Prostate gland (tissue), 2 donors: Measurements from ENCODE around the gene ASB11. TPM values are rescaled to one million over a fixed set of nuclear protein-coding genes. Genes with fewer than 3 reads are reported as not detected.

Source experiments
- DNase-seq: peaks from one replicate; pipeline ENCODE4 v3.0.0-alpha.2; 2019; ENCODE audit warnings: low spot score
- H3K27ac ChIP-seq, 2 donors: fragments of 200-600 bp; sonication (generic); 2 replicates each; pipeline ENCODE4 v1.5.1; 2017 to 2019
- H3K27me3 ChIP-seq: fragments of 200-600 bp; sonication (generic); replicated peaks from 2 replicates; pipeline ENCODE4 v1.5.1; 2019; ENCODE audit not compliant: insufficient read depth
- H3K36me3 ChIP-seq, 2 donors: fragments of 200-600 bp; sonication (generic); 1 replicate in 1 of 2; 2 replicates in 1 of 2; pipeline versions ENCODE4 v1.5.1 to v1.8.1; 2017 to 2019
- H3K4me1 ChIP-seq: fragments of 200-600 bp; sonication (generic); replicated peaks from 2 replicates; pipeline ENCODE4 v1.5.1; 2019
- H3K4me3 ChIP-seq, 2 donors: fragments of 200-600 bp; sonication (generic); 2 replicates each; pipeline ENCODE4 v1.5.1; 2017 to 2019
- H3K9me3 ChIP-seq: fragments of 200-600 bp; sonication (generic); 2 replicates; pipeline ENCODE4 v1.5.1; 2017
- CTCF ChIP-seq, 4 experiments: fragments of 200-600 bp in 2 of 4; fragments of 450-650 bp in 2 of 4; sonication (generic) in 2 of 4; IDR thresholded peaks; 1 replicate in 3 of 4; 2 replicates in 1 of 4; pipeline ENCODE4 v1.5.1; 2016 to 2019; ENCODE audit warnings: antibody characterized with exemption in 4 of 4, mild to moderate bottlenecking in 2 of 4, moderate library complexity in 2 of 4
- POLR2A ChIP-seq: fragments of 450-650 bp; IDR thresholded peaks from one replicate; pipeline ENCODE4 v1.6.1; 2016; ENCODE audit warnings: antibody characterized with exemption, mild to moderate bottlenecking
- POLR2AphosphoS5 ChIP-seq: sonication (generic); formaldehyde crosslinking; IDR thresholded peaks from one replicate; pipeline ENCODE4 v1.6.1; 2017; ENCODE audit warnings: antibody characterized with exemption
- WGBS: methylation state at CpG from one replicate; pipeline ENCODE4 v1.1.5; 2018; 5-methylcytosine and 5-hydroxymethylcytosine counted together
- intact Hi-C: fragments of 100-400 bp; cut with DNase I; formaldehyde crosslinking; loops from one replicate; pipeline ENCODE4 v1.14.2; 2022
- total RNA-seq, 2 donors: library from RNA; depleted of rRNA; stranded (reverse); fragments of >200 nt; gene quantifications; one replicate each; pipeline ENCODE4 v1.1.0, GENCODE V29; 2016

ASB11 gene
- total RNA-seq, 2 donors from 2014 or later, result 0.46 TPM; not detected in 1

GRCh38 chrX:15254852-15255251 lies 60.6 kb downstream of the ASB11 start:
- Histone ChIP-seq H3K4me1 (no peaks in the 10 kb centered on the region), H3K27ac (no peak overlapping the region), H3K27me3 (no peaks in the 10 kb centered on the region), H3K9me3 (no peaks in the 10 kb centered on the region), H3K36me3 (no peaks in the 10 kb centered on the region), H3K4me3 (no peak overlapping the region)
- no peak for DNase-seq
- no peak for TF ChIP-seq POLR2AphosphoS5
- TF ChIP-seq POLR2A, result no peak
- intact Hi-C loops, result no loop called here

DNA sequence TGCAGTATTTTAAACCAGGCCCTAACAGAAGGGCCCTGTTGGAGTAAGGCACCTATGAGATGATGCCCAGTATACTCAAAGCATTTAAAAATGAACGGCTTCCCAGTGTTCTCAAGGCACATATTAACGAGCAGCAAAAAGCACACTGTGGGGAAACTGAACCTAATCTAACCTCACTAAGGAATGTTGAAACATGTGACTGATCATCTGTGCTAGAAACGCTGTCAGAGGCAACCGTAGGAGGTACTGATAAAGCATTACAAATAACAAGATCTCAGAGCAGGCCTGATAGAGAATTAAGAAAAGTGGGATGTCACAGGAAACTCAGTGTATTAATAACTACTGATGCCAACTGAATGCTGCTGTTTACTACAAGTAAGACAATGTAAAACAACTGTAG lies 69.5 kb downstream of the ASB11 start:
- Histone ChIP-seq H3K4me3 (no peak overlapping the region), H3K4me1 (no peaks in the 10 kb centered on the region), H3K36me3 (no peaks in the 10 kb centered on the region), H3K27me3 (no peaks in the 10 kb centered on the region), H3K27ac (no peak overlapping the region), H3K9me3 (no peaks in the 10 kb centered on the region)
- 44% methylated on average over 4 of the region's 4 CpGs for WGBS
- no peak for DNase-seq
- intact Hi-C loops, result no loop called here
- TF ChIP-seq POLR2A (no peak), POLR2AphosphoS5 (no peak), CTCF (IDR thresholded peaks at IDR 0.05) (no peak)

GRCh38 chrX:15244421-15244820 lies 71.0 kb downstream of the ASB11 start:
- no peak overlapping the region for H3K27ac ChIP-seq
- H3K4me1 ChIP-seq, result no peaks in the 10 kb centered on the region
- H3K9me3 ChIP-seq, result no peaks in the 10 kb centered on the region
- no peak overlapping the region for H3K4me3 ChIP-seq
- no peak for DNase-seq
- 75% methylated on average over 5 of the region's 5 CpGs for WGBS
- intact Hi-C loops, result loop anchor here (5.0 kb wide), 1 partner anchor 1202 kb away; no protein-coding TSS in a partner anchor
- TF ChIP-seq POLR2AphosphoS5 (no peak), CTCF (IDR thresholded peaks at IDR 0.05) (no peak)
- no peaks in the 10 kb centered on the region for H3K27me3 ChIP-seq
- no peaks in the 10 kb centered on the region for H3K36me3 ChIP-seq

- peak; percentile 31 for TF ChIP-seq POLR2AphosphoS5
- TF ChIP-seq CTCF (IDR thresholded peaks at IDR 0.05), result peak in 3 of 4 experiments; percentile 33 to 58 (median 53)
- TF ChIP-seq POLR2A, result no peak
- no peaks in the 10 kb centered on the region for H3K4me1 ChIP-seq
- peak; percentile 5 for DNase-seq
- H3K36me3 ChIP-seq, result no peaks in the 10 kb centered on the region
- no peaks in the 10 kb centered on the region for H3K27me3 ChIP-seq
- no peaks in the 10 kb centered on the region for H3K9me3 ChIP-seq
- no peak overlapping the region for H3K27ac ChIP-seq
- H3K4me3 ChIP-seq, result no peak overlapping the region
- 5% methylated on average over 5 of the region's 5 CpGs for WGBS
- intact Hi-C loops, result loop anchor here (5.0 kb wide), 1 partner anchor 1201 kb away; no protein-coding TSS in a partner anchor
Measured at GRCh38 chrX:15242899-15243555, 72.4 kb downstream of the ASB11 start.

DNA sequence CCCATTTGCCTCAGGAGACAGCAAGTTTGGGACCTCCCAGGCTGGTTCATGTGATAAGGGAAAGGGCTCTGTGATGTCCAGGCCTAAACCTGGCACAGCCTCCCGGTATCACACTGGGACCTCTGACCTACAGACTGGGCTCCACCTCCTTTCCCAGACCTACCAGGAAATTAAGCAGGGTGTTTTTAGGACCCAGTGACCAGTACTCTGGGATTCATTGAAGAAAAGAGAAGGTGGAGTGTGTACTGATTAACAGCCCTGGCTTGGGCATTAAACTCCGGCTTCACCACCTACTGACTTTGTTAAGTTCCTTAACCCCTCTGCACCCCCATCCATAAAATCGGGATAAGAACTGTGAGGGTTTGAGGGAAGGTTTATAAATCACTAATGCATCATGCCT lies 74.1 kb downstream of the ASB11 start:
- Histone ChIP-seq H3K27ac (no peak overlapping the region), H3K4me3 (no peak overlapping the region), H3K9me3 (no peaks in the 10 kb centered on the region), H3K36me3 (no peaks in the 10 kb centered on the region), H3K4me1 (no peaks in the 10 kb centered on the region), H3K27me3 (no peaks in the 10 kb centered on the region)
- intact Hi-C loops, result loop anchor here (5.0 kb wide), 1 partner anchor 1199 kb away; no protein-coding TSS in a partner anchor
- DNase-seq, result no peak
- TF ChIP-seq POLR2A, result no peak
- TF ChIP-seq CTCF (IDR thresholded peaks at IDR 0.05), result no peak
- no peak for TF ChIP-seq POLR2AphosphoS5
- 47% methylated on average over 3 of the region's 3 CpGs for WGBS
